T-helper 2 cell treated with Interferon-gamma antibody and Interleukin-4, amounts not matched to agents 5 μg/mL and 100 μg/mL, for 36 hours (primary cell): Measurements from ENCODE around the gene EFNA4.
A peak's percentile ranks its signal among the peaks of the same experiment; 100 is the strongest.

Source experiments
- DNase-seq: peaks from one replicate; pipeline ENCODE4 v3.0.0; 2021; ENCODE audit warnings: low spot score
- H3K27ac Mint-ChIP-seq: one replicate; pipeline ENCODE4 v1.8.0; 2021; ENCODE audit warnings: mild to moderate bottlenecking, mixed read lengths
- H3K27me3 Mint-ChIP-seq: one replicate; pipeline ENCODE4 v1.8.0; 2021; ENCODE audit warnings: low read depth, mixed read lengths
- H3K36me3 Mint-ChIP-seq: one replicate; pipeline ENCODE4 v1.8.0; 2021; ENCODE audit warnings: low read depth, mixed read lengths
- H3K4me1 Mint-ChIP-seq: one replicate; pipeline ENCODE4 v1.8.0; 2021; ENCODE audit warnings: low read depth, mixed read lengths
- H3K4me3 Mint-ChIP-seq: one replicate; pipeline ENCODE4 v1.8.0; 2022; ENCODE audit warnings: mild to moderate bottlenecking, moderate library complexity, mixed read lengths
- H3K9me3 Mint-ChIP-seq: one replicate; pipeline ENCODE4 v1.8.0; 2021; ENCODE audit warnings: mixed read lengths

EFNA4 gene

GRCh38 chr1:155079487-155080311 is 16.2 kb downstream of the EFNA4 start:
- H3K4me3 Mint-ChIP-seq: peak overlapping the region; percentile 78
- DNase-seq: no peak
- H3K27me3 Mint-ChIP-seq: peaks cover 52% of the 10 kb centered on the region
- peaks cover 2% of the 10 kb centered on the region for H3K36me3 Mint-ChIP-seq
- peaks cover 40% of the 10 kb centered on the region for H3K4me1 Mint-ChIP-seq
- H3K27ac Mint-ChIP-seq: no peak overlapping the region
- no peaks in the 10 kb centered on the region for H3K9me3 Mint-ChIP-seq

- peaks cover 2% of the 10 kb centered on the region for H3K36me3 Mint-ChIP-seq
- peaks cover 52% of the 10 kb centered on the region for H3K27me3 Mint-ChIP-seq
- H3K4me1 Mint-ChIP-seq: peaks cover 40% of the 10 kb centered on the region
- H3K9me3 Mint-ChIP-seq: no peaks in the 10 kb centered on the region
- H3K27ac Mint-ChIP-seq: no peak overlapping the region
- DNase-seq: no peak
- peak overlapping the region; percentile 70 for H3K4me3 Mint-ChIP-seq
These were observed 17.0 kb downstream of the EFNA4 start for GRCh38 chr1:155080312-155081228.

- no peak for DNase-seq
- H3K9me3 Mint-ChIP-seq: no peaks in the 10 kb centered on the region
- H3K27me3 Mint-ChIP-seq: peaks cover 52% of the 10 kb centered on the region
- peak overlapping the region; percentile 70 for H3K4me3 Mint-ChIP-seq
- H3K27ac Mint-ChIP-seq: peak overlapping the region; percentile 13
- H3K4me1 Mint-ChIP-seq: peaks cover 39% of the 10 kb centered on the region
- peaks cover 2% of the 10 kb centered on the region for H3K36me3 Mint-ChIP-seq
These were observed 18.1 kb downstream of the EFNA4 start for GRCh38 chr1:155081472-155082300.

GRCh38 chr1:155082301-155083051 is 18.9 kb downstream of the EFNA4 start:
- peaks cover 52% of the 10 kb centered on the region for H3K27me3 Mint-ChIP-seq
- H3K4me3 Mint-ChIP-seq: peak overlapping the region; percentile 47
- no peak for DNase-seq
- no peak overlapping the region for H3K27ac Mint-ChIP-seq
- peaks cover 2% of the 10 kb centered on the region for H3K36me3 Mint-ChIP-seq
- no peaks in the 10 kb centered on the region for H3K9me3 Mint-ChIP-seq
- H3K4me1 Mint-ChIP-seq: peaks cover 38% of the 10 kb centered on the region

GRCh38 chr1:155083052-155083541 is 19.6 kb downstream of the EFNA4 start:
- Mint-ChIP-seq H3K9me3 (no peaks in the 10 kb centered on the region), H3K4me3 (no peak overlapping the region), H3K27me3 (peaks cover 47% of the 10 kb centered on the region), H3K27ac (no peak overlapping the region), H3K36me3 (peaks cover 2% of the 10 kb centered on the region), H3K4me1 (peaks cover 34% of the 10 kb centered on the region)
- DNase-seq: no peak

- H3K27me3 Mint-ChIP-seq: peaks cover 43% of the 10 kb centered on the region
- H3K9me3 Mint-ChIP-seq: no peaks in the 10 kb centered on the region
- DNase-seq: no peak
- H3K4me1 Mint-ChIP-seq: peaks cover 33% of the 10 kb centered on the region
- peak overlapping the region; percentile 98 for H3K4me3 Mint-ChIP-seq
- H3K27ac Mint-ChIP-seq: peak overlapping the region; percentile 96
- peaks cover 2% of the 10 kb centered on the region for H3K36me3 Mint-ChIP-seq
These were observed 20.6 kb downstream of the EFNA4 start for GRCh38 chr1:155083865-155084721.

- H3K9me3 Mint-ChIP-seq: no peaks in the 10 kb centered on the region
- H3K36me3 Mint-ChIP-seq: peaks cover 2% of the 10 kb centered on the region
- peak overlapping the region; percentile 98 for H3K4me3 Mint-ChIP-seq
- peak; percentile 92 for DNase-seq
- H3K27me3 Mint-ChIP-seq: peaks cover 34% of the 10 kb centered on the region
- peaks cover 27% of the 10 kb centered on the region for H3K4me1 Mint-ChIP-seq
- peak overlapping the region; percentile 96 for H3K27ac Mint-ChIP-seq
These were observed 21.4 kb downstream of the EFNA4 start for GRCh38 chr1:155084722-155085503.

- Mint-ChIP-seq H3K9me3 (no peaks in the 10 kb centered on the region), H3K4me1 (peaks cover 27% of the 10 kb centered on the region), H3K27ac (peak overlapping the region; percentile 96), H3K4me3 (peak overlapping the region; percentile 98), H3K36me3 (peaks cover 2% of the 10 kb centered on the region), H3K27me3 (peaks cover 33% of the 10 kb centered on the region)
- peak; percentile 75 for DNase-seq
These were observed 22.1 kb downstream of the EFNA4 start for GRCh38 chr1:155085504-155086127.

GRCh38 chr1:155086128-155086741 is 22.7 kb downstream of the EFNA4 start:
- DNase-seq: peak; percentile 78
- peak overlapping the region; percentile 73 for H3K27ac Mint-ChIP-seq
- H3K4me3 Mint-ChIP-seq: peak overlapping the region; percentile 71
- peaks cover 2% of the 10 kb centered on the region for H3K36me3 Mint-ChIP-seq
- peaks cover 31% of the 10 kb centered on the region for H3K27me3 Mint-ChIP-seq
- H3K9me3 Mint-ChIP-seq: no peaks in the 10 kb centered on the region
- peaks cover 26% of the 10 kb centered on the region for H3K4me1 Mint-ChIP-seq

GRCh38 chr1:155086856-155087535 is 23.5 kb downstream of the EFNA4 start:
- Mint-ChIP-seq H3K27me3 (peaks cover 25% of the 10 kb centered on the region), H3K4me3 (peak overlapping the region; percentile 24), H3K27ac (no peak overlapping the region), H3K4me1 (peaks cover 23% of the 10 kb centered on the region), H3K36me3 (no peaks in the 10 kb centered on the region), H3K9me3 (no peaks in the 10 kb centered on the region)
- no peak for DNase-seq
